Activated CD4-positive, alpha-beta T cell treated with anti-CD3 and anti-CD28 coated beads, Interleukin-2, amount 10 ng/mL, durations not matched to agents 24 days and 14 days (primary cell): ENCODE results near the gene SPRTN. TPM values are rescaled to one million over a fixed set of nuclear protein-coding genes. Genes with fewer than 3 reads are reported as not detected.

Experiments
- DNase-seq: peaks from one replicate; pipeline ENCODE4 v3.0.0; 2022
- H3K27ac Mint-ChIP-seq: one replicate; pipeline ENCODE4 v1.8.0; 2022; ENCODE audit warnings: mild to moderate bottlenecking, mixed read lengths
- H3K27me3 Mint-ChIP-seq: one replicate; pipeline ENCODE4 v1.8.0; 2022; ENCODE audit warnings: mixed read lengths
- H3K36me3 Mint-ChIP-seq: one replicate; pipeline ENCODE4 v1.8.0; 2022; ENCODE audit warnings: low read depth, mild to moderate bottlenecking, mixed read lengths
- H3K4me1 Mint-ChIP-seq: one replicate; pipeline ENCODE4 v1.8.0; 2021; ENCODE audit warnings: mixed read lengths
- H3K4me3 Mint-ChIP-seq: one replicate; pipeline ENCODE4 v1.8.0; 2022; ENCODE audit warnings: mild to moderate bottlenecking, moderate library complexity, mixed read lengths
- H3K9me3 Mint-ChIP-seq: one replicate; pipeline ENCODE4 v1.8.0; 2021; ENCODE audit warnings: mixed read lengths
- intact Hi-C: fragments of 100-400 bp; cut with micrococcal nuclease; formaldehyde crosslinking; loops from one replicate; pipeline ENCODE4 v1.15.1; 2023
- total RNA-seq: library from RNA; stranded (reverse); gene quantifications from 2 replicates; pipeline ENCODE4 v1.2.3, GENCODE V29; 2022

Gene SPRTN
- total RNA-seq, 1 donor from 2014 or later, result 13.3 TPM

DNA sequence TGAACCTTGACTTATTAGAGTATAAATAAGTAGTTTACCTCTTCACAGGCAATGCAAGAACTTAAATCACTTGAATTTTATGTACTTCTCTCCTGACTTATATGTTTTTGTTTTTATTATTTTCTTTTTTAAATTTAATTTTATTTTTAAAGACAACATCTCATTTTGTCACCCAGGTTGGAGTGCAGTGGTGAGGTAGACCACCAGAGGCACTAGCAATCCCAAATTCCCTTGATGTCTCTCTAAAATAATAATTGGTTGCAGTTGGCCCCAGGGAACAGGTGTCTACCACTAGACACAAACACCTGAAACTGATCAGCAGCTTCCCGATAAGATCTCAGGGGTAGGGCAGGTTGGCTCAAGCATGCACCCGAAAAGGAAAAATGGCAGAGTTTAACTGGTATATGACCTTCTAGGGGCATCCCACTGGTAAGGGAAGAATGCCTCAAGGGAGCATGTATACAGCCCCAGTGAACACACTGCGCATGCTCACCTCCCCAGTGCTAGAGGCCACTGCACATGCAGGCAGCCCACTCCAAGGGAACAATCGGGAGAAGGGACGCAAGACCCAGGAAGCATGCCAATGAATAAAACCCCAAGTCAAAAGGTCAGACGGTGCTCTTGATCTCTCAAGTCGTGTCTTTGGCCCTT, 15.1 kb upstream of the SPRTN start:
- Mint-ChIP-seq H3K27me3 (peaks cover 10% of the 10 kb centered on the region), H3K27ac (no peak overlapping the region), H3K4me1 (no peaks in the 10 kb centered on the region), H3K4me3 (no peak overlapping the region), H3K9me3 (no peaks in the 10 kb centered on the region), H3K36me3 (no peaks in the 10 kb centered on the region)
- no peak for DNase-seq
- intact Hi-C loops, result no loop called here

DNA sequence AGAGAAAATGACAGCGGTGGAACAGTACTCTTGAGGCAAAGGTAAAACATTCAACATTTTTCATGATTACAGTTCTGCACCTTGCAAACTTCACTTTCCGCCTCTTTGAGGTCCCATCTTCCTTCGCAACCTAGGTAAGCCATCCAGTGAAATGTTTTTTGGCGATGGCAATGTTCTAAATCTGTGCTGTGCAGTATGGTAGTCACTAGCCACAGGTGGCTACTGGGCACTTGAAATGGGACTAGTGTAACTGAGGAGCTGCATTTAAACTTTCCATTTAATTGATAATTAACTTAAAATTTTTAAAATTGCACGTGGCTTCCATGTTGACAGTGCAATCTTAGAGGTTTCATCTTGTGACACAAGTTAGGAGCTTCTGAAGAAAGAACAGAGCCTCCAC, 13.4 kb upstream of the SPRTN start:
- Mint-ChIP-seq H3K4me3 (no peak overlapping the region), H3K36me3 (no peaks in the 10 kb centered on the region), H3K27me3 (peaks cover 10% of the 10 kb centered on the region), H3K4me1 (no peaks in the 10 kb centered on the region), H3K9me3 (no peaks in the 10 kb centered on the region), H3K27ac (no peak overlapping the region)
- intact Hi-C loops, result no loop called here
- DNase-seq, result no peak

DNA sequence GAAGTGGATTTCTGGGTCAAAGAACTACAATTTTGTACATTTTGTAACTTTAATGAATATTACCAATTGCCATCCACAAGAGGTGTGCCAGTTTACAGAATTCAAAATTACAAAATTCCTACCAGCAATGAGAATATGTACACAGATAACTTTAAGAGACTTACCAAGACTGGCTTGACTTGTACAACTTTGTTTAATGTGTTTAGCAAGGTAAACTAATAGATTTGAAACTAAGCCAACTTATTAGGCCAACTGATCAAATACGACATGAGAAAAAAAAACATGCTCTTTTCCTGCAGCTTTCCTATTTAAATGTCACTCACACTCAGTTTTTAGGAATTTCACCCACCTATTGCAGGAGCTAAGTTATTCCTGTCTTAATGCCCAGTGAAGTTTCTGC, 11.8 kb upstream of the SPRTN start:
- intact Hi-C loops, result no loop called here
- peaks cover 10% of the 10 kb centered on the region for H3K27me3 Mint-ChIP-seq
- no peaks in the 10 kb centered on the region for H3K4me1 Mint-ChIP-seq

DNA sequence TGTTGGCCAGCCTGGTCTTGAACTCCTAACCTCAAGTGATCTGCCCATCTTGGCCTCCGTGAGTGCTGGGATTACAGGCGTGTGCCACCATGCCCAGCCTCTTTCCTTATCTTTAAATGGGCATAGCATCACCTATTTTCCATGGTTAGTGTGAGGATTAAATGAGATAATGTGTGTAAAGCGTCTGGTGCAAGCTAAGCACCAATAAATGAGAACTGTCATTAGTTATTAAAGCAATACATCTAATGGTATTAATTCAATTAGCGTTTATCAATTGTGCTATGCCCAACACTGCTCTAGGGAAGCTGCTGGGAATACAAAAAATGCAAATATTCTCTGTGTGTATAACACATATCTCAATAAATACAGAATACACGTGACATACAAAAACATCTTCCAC, 10.5 kb upstream of the SPRTN start:
- H3K36me3 Mint-ChIP-seq, result peaks cover 3% of the 10 kb centered on the region
- no peak for DNase-seq
- H3K9me3 Mint-ChIP-seq, result no peaks in the 10 kb centered on the region
- H3K4me3 Mint-ChIP-seq, result no peak overlapping the region
- H3K4me1 Mint-ChIP-seq, result no peaks in the 10 kb centered on the region
- intact Hi-C loops, result no loop called here
- no peak overlapping the region for H3K27ac Mint-ChIP-seq
- H3K27me3 Mint-ChIP-seq, result peaks cover 10% of the 10 kb centered on the region

More for the DNA sequence above, 11.8 kb upstream of the SPRTN start:
- Mint-ChIP-seq H3K36me3 (no peaks in the 10 kb centered on the region), H3K27ac (no peak overlapping the region), H3K9me3 (no peaks in the 10 kb centered on the region), H3K4me3 (no peak overlapping the region)
- DNase-seq, result no peak

DNA sequence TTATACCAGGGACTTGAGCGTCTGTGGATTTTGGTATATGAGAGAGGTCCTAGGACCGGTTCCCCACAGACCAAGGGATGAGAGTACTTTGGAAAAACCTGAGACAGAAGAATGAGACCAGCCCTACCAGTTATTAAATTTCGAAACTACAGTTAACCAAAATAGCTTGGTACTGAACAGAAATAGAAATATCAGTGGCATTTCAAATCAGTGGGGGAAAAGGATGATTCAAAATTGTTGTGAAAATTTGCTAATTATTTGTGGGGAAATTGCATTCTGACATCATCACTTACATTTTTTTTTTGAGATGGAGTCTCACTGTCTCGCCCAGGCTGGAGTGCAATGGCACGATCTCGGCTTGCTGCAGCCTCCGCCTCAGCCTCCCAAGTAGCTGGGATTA, 8.6 kb upstream of the SPRTN start:
- Mint-ChIP-seq H3K36me3 (peaks cover 11% of the 10 kb centered on the region), H3K27me3 (peaks cover 2% of the 10 kb centered on the region), H3K9me3 (no peaks in the 10 kb centered on the region), H3K4me3 (no peak overlapping the region), H3K4me1 (peaks cover 7% of the 10 kb centered on the region), H3K27ac (no peak overlapping the region)
- intact Hi-C loops, result no loop called here
- DNase-seq, result no peak

DNA sequence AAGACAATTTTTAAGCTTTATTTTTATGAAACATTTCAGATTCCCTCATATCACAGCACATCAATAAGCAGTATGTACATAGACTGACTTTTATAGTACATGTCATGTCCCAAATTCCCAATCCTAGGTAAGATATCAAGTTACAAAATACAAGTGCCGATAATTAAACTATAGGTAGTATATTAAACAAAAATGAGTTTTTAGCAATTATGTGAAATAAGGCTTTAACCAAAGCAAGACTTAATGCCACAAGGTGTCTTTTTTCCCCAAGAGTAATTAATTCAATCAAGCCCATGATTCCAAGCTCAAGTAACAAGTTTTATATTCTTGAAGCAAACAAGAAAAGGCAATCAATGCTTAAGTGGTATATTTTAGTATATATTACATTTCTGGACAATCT, 5.3 kb upstream of the SPRTN start:
- intact Hi-C loops, result loop anchor here (10.0 kb wide), 1 partner anchor 358 kb away; the partner anchor contains the start of genes ARV1 and TTC13
- Mint-ChIP-seq H3K4me1 (peaks cover 27% of the 10 kb centered on the region), H3K27me3 (peaks cover 2% of the 10 kb centered on the region), H3K36me3 (peaks cover 24% of the 10 kb centered on the region), H3K4me3 (no peak overlapping the region), H3K27ac (no peak overlapping the region), H3K9me3 (peaks cover 2% of the 10 kb centered on the region)
- no peak for DNase-seq

DNA sequence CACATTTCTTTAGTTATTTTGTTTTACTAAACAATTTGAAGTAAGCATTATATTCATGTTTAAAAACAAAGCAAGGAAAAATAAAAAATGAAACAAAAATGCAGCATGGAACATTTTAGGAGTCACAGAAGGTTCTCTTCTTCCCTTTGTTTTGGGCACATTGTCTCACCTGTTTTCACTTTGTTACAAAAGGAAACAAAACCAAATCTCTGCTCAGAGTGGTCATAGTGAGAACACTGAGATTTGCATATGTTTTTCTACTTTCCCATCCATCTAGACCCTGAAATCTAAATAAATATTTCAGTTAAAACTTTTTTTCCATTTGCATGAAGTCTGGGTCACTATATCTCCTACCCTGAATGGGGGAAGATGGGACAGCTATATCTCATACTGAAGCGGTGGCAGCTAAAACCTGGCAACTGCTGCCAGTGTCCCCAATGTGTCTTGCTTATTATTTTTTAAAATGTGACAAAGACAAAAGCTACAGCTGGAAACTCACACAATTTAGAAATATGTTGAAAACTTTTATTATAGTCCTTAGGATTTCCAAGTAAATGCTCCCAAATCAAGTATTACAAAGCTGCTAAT, 3.9 kb upstream of the SPRTN start:
- Mint-ChIP-seq H3K36me3 (peaks cover 25% of the 10 kb centered on the region), H3K4me1 (peaks cover 31% of the 10 kb centered on the region)

DNA sequence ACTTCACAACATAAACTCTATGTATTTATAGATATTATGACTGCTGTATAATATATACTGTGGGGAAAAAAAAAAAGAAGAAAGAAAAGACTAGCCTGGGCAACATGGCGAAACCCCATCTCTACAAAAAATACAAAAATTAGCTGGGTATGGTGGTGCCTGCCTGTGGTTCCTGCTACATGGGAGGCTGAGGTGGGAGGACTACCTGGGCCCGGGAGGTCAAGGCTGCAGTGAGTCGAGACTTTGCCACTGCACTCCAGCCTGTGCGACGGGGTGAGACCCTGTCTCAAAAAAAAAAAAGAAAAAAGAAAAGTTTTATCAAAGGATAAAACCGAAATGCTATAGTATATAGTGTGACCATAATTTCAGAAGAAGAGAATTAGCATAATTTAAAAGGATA, 3.1 kb upstream of the SPRTN start:
- H3K36me3 Mint-ChIP-seq, result peaks cover 27% of the 10 kb centered on the region
- peaks cover 3% of the 10 kb centered on the region for H3K27me3 Mint-ChIP-seq
- H3K4me3 Mint-ChIP-seq, result peak overlapping the region; percentile 55
- peaks cover 36% of the 10 kb centered on the region for H3K4me1 Mint-ChIP-seq
- DNase-seq, result no peak
- no peak overlapping the region for H3K27ac Mint-ChIP-seq
- peaks cover 3% of the 10 kb centered on the region for H3K9me3 Mint-ChIP-seq
- intact Hi-C loops, result loop anchor here (10.0 kb wide), 1 partner anchor 360 kb away; the partner anchor contains the start of genes ARV1 and TTC13

More for the DNA sequence above, 3.9 kb upstream of the SPRTN start:
- Mint-ChIP-seq H3K27me3 (peaks cover 3% of the 10 kb centered on the region), H3K4me3 (peak overlapping the region; percentile 55), H3K9me3 (peaks cover 3% of the 10 kb centered on the region), H3K27ac (no peak overlapping the region)
- intact Hi-C loops, result loop anchor here (10.0 kb wide), 1 partner anchor 359 kb away; the partner anchor contains the start of genes ARV1 and TTC13
- no peak for DNase-seq

DNA sequence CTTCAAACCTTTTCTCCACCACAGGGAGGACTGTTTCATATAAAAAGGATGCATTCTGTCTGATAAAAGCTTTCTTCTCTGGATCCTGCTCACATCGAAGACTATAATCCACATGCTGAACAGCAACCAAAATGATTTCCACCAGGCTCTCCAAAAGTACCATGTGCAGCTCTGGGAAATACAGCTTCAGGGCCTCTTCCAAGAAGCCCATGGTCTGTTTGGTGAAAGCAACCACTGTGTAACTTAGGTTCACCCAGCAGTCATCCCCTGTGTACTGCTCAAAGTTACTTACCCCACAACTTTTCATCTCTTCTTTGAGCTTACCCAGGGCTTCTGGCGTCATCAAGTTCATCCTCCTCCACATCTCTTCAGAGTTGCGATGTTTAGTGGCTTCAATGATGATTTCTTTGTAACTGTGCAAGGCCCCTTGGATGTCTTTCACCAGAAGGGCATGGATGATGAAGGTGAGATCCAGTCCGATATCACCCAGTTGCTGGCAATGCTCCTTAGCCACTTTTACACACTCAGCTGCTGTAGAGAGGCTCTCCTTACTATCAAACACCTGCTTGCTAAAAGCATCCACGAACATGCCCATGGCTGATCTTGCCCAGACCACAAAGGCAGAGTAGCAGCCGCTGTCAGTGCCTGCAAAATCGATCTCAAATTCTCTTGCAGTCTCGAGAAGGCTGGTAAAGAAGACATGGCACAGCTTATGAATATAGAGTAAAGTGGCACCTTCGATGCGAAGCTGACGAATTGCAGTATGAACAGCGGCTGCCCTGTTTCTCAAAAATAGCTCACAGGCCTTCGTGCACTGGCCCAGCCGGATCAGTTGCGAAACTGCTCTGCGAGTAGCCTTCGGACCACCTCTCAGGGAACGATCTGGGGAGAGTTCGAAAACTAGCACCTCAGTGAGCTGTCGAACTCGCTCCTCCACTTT, 2.2 kb upstream of the SPRTN start:
- Mint-ChIP-seq H3K27ac (peak overlapping the region; percentile 69), H3K4me3 (peak overlapping the region; percentile 95), H3K4me1 (peaks cover 41% of the 10 kb centered on the region), H3K27me3 (peaks cover 3% of the 10 kb centered on the region), H3K36me3 (peaks cover 30% of the 10 kb centered on the region), H3K9me3 (peaks cover 3% of the 10 kb centered on the region)
- peak; percentile 64 for DNase-seq
- intact Hi-C loops, result loop anchor here (10.0 kb wide), 1 partner anchor 361 kb away; the partner anchor contains the start of genes ARV1 and TTC13

DNA sequence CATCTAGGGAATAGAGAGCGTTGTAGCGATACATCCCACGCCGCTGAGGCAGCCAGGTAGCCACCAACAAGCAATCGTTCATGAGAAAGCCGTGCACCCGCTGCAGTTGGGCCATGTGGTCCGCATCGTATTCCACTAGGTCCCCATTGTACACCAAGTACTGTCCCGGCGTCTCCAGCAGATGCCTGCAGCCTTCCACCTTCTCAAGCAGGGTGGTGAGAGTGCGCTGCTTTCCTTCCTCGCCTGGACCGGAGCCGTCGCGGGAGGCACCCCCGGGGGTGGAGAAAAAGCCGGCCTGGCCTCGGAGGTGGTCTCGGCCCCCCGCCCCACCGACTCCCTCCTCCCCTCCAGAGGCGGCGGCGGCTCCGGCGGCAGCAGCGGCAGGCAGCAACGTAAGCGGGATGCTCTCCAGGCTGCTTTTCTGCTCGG, 1.0 kb upstream of the SPRTN start:
- peaks cover 3% of the 10 kb centered on the region for H3K9me3 Mint-ChIP-seq
- peaks cover 44% of the 10 kb centered on the region for H3K4me1 Mint-ChIP-seq
- H3K4me3 Mint-ChIP-seq, result peak overlapping the region; percentile 95
- intact Hi-C loops, result loop anchor here (1.0 to 10.0 kb wide), 2 partner anchors 65 to 362 kb away; partner anchors contain the start of genes ARV1 and TTC13
- peaks cover 36% of the 10 kb centered on the region for H3K36me3 Mint-ChIP-seq
- H3K27ac Mint-ChIP-seq, result peak overlapping the region; percentile 98
- peaks cover 3% of the 10 kb centered on the region for H3K27me3 Mint-ChIP-seq
- peak; percentile 89 for DNase-seq

DNA sequence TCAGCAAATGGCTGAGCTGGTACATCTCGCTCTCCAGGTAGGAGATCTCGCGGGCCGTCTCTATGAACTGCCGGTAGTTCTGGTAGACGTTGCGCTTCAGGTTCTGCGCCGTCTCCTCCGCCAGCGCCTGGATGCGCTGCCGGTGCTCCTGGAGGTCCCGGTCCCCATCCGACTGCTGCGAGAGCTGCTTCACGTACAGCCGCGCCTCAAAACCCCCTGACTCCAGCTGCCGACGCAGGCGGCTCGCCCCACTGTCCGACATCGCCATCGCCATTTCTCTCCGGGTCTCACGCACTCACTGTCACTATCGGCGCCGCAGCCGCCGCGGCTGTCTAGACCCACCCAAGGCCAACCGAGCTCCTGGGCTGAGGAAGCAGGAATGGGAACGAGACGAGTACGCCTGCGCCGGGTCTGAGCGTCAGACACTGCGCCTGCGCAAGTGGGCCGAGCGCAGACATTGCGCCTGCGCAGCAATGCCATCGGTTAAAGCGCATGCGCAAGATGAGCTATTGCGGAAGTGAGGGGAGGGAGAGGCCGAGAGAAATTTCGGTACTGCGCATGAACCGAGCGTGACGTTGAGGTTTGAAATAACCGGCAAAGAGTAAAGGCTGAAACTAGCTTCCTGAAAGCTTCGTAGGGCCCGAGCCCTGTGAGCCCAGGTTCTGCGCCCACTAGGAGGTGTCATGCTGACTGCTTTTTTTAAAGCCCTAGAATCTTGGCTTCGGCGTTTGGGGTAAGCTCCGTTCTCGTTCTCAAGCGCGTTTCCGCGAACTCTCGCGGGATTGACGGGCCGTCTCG, 422 bp upstream of the SPRTN start, which contains the start of gene EXOC8:
EXOC8 (minus strand) TSS at position 381 of the 798 bp plus-strand sequence; CDS start at position 274, 107 bp downstream.
- Mint-ChIP-seq H3K36me3 (peaks cover 34% of the 10 kb centered on the region), H3K27ac (peak within 1 kb of the TSS; percentile 98), H3K4me1 (peaks cover 44% of the 10 kb centered on the region), H3K4me3 (peak within 1 kb of the TSS; percentile 95), H3K9me3 (peaks cover 3% of the 10 kb centered on the region), H3K27me3 (peaks cover 3% of the 10 kb centered on the region)
- intact Hi-C loops, result loop anchor here (1.0 to 10.0 kb wide), 7 partner anchors 21 to 695 kb away; partner anchors contain the start of genes ARV1, COG2, EGLN1 and TSNAX
- DNase-seq, result peak; percentile 100

DNA sequence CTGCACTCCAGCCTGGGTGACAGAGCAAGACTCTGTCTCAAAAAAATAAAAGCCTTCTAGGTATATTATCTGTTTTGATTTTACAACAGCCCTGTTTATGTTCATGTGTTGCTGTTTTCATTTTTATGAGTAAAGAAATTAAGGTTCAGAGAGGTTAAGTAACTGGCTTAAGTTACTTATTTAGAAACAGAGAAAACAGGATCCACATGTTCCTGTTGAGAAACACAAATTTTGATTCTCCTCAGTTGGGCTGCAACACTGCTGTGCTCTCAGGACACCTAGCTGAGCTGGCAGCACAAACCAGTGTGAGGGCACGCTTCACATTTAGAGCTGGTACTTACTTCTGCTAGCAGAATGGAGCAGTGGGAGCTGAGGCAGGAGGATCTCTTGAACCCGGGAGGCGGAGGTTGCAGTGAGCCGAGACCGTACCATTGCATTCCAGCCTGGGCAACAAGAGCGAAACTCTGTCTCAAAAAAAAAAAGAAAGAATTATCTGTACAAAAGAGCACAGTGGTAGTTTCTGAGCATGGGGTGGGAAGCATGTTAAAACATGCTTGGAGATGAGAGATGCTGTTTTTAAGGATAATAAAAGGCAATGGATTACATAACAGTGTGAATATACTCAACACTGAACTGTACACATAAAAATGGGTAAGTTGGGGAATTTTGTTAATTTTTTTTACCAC, 2.4 kb downstream of the SPRTN start:
- DNase-seq, result no peak
- Mint-ChIP-seq H3K27me3 (peaks cover 3% of the 10 kb centered on the region), H3K4me1 (peaks cover 36% of the 10 kb centered on the region), H3K4me3 (no peak overlapping the region), H3K9me3 (peaks cover 3% of the 10 kb centered on the region), H3K36me3 (peaks cover 33% of the 10 kb centered on the region), H3K27ac (no peak overlapping the region)
- intact Hi-C loops, result no loop called here
